Endodermal cell (in vitro differentiated cells): ENCODE measurements around the gene MAF. TPM values are rescaled to one million over a fixed set of nuclear protein-coding genes. Genes with fewer than 3 reads are reported as not detected.

Experiments
- DNase-seq: peaks from one replicate; pipeline ENCODE4 v3.0.0-alpha.2; 2017
- H3K27ac ChIP-seq: 2 replicates; pipeline ENCODE4 v1.5.1; 2013; ENCODE audit warnings: mild to moderate bottlenecking, low read depth, low read length, moderate library complexity
- H3K27me3 ChIP-seq: 2 replicates; pipeline ENCODE4 v1.6.1; 2013; ENCODE audit warnings: mild to moderate bottlenecking, low read length, moderate library complexity; ENCODE audit not compliant: insufficient read depth, control insufficient read depth, poor library complexity, severe bottlenecking
- H3K36me3 ChIP-seq: 2 replicates; pipeline ENCODE4 v1.7.0; 2013; ENCODE audit warnings: mild to moderate bottlenecking, low read length, moderate library complexity; ENCODE audit not compliant: control insufficient read depth, insufficient read depth
- H3K4me1 ChIP-seq: one replicate; pipeline ENCODE4 v1.7.0; 2013; ENCODE audit warnings: low read length; ENCODE audit not compliant: control insufficient read depth, insufficient read depth
- H3K4me3 ChIP-seq: 2 replicates; pipeline ENCODE4 v1.5.1; 2013; ENCODE audit warnings: mild to moderate bottlenecking, low read length, moderate library complexity
- H3K9ac ChIP-seq: 2 replicates; pipeline ENCODE4 v1.6.1; 2013; ENCODE audit warnings: mild to moderate bottlenecking, low read length, moderate library complexity; ENCODE audit not compliant: poor library complexity, severe bottlenecking; ENCODE audit errors: extremely low read depth
- H3K9me3 ChIP-seq: 2 replicates; pipeline ENCODE4 v1.6.1; 2013; ENCODE audit warnings: mild to moderate bottlenecking, low read length, moderate library complexity; ENCODE audit not compliant: control insufficient read depth
- H3K27ac Mint-ChIP-seq: 2 replicates; pipeline ENCODE4 v1.8.0; 2020; ENCODE audit warnings: mixed read lengths
- H3K27me3 Mint-ChIP-seq: 2 replicates; pipeline ENCODE4 v1.8.0; 2021; ENCODE audit warnings: mild to moderate bottlenecking, mixed read lengths; ENCODE audit not compliant: insufficient read depth
- H3K36me3 Mint-ChIP-seq: 2 replicates; pipeline ENCODE4 v1.8.0; 2020; ENCODE audit warnings: low read depth, mixed read lengths
- H3K4me1 Mint-ChIP-seq: 2 replicates; pipeline ENCODE4 v1.8.0; 2020; ENCODE audit warnings: mixed read lengths
- H3K4me3 Mint-ChIP-seq: 2 replicates; pipeline ENCODE4 v1.8.0; 2020; ENCODE audit warnings: mild to moderate bottlenecking, moderate library complexity, mixed read lengths
- H3K9me3 Mint-ChIP-seq: 2 replicates; pipeline ENCODE4 v1.8.0; 2020; ENCODE audit warnings: mild to moderate bottlenecking, mixed read lengths
- CTCF ChIP-seq: fragments of 200-600 bp; sonication (generic); conservative IDR thresholded peaks from 2 replicates; pipeline ENCODE4 v1.5.0; 2021; ENCODE audit warnings: antibody characterized with exemption, mild to moderate bottlenecking
- WGBS, 2 experiments: methylation state at CpG; one replicate each; pipeline versions ENCODE4 v1.1.5 to v1.1.7; 2013; ENCODE audit warnings: missing lambda C conversion rate in 2 of 2, mixed read lengths in 1 of 2; ENCODE audit not compliant: insufficient coverage in 1 of 2, insufficient read length in 1 of 2; 5-methylcytosine and 5-hydroxymethylcytosine counted together
- total RNA-seq, 2 donors: library from RNA; stranded (reverse); fragmentation: NEBNext Ultra II Directional in 1 of 2; extraction: Animal tissue kit (Norgen Biotek cat#: 25700) in 1 of 2; gene quantifications; 2 replicates in 1 of 2; 3 replicates in 1 of 2; pipeline ENCODE4 v1.2.1, GENCODE V29; 2021

MAF gene
- total RNA-seq, 2 donors from 2014 or later, result 1.5 to 5.1 TPM

GRCh38 chr16:79589601-79590102 is 10.9 kb downstream of the MAF start:
- Mint-ChIP-seq H3K4me3 (peak overlapping the region; percentile 54), H3K36me3 (no peaks in the 10 kb centered on the region), H3K4me1 (peaks cover 31% of the 10 kb centered on the region), H3K27me3 (peaks cover 34% of the 10 kb centered on the region), H3K9me3 (no peaks in the 10 kb centered on the region), H3K27ac (no peak overlapping the region)
- Histone ChIP-seq H3K4me3 (no peak overlapping the region), H3K27ac (no peak overlapping the region), H3K4me1 (no peaks in the 10 kb centered on the region), H3K9me3 (no peaks in the 10 kb centered on the region), H3K9ac (no peak overlapping the region), H3K27me3 (peaks cover 58% of the 10 kb centered on the region), H3K36me3 (no peaks in the 10 kb centered on the region)
- DNase-seq, result peak; percentile 64
- WGBS, 2 experiments, result 39 to 61% methylated on average over 15 to 43 of the region's 43 CpGs
- peak; percentile 42 for TF ChIP-seq CTCF

GRCh38 chr16:79587897-79588296 is 12.6 kb downstream of the MAF start:
- H3K4me3 ChIP-seq, result no peak overlapping the region
- no peaks in the 10 kb centered on the region for H3K36me3 ChIP-seq
- Mint-ChIP-seq H3K27ac (no peak overlapping the region), H3K4me1 (peaks cover 30% of the 10 kb centered on the region), H3K9me3 (no peaks in the 10 kb centered on the region), H3K4me3 (no peak overlapping the region), H3K27me3 (peaks cover 47% of the 10 kb centered on the region), H3K36me3 (no peaks in the 10 kb centered on the region)
- 87 to 88% methylated on average over 7 to 9 of the region's 9 CpGs for WGBS, 2 experiments
- no peaks in the 10 kb centered on the region for H3K9me3 ChIP-seq
- H3K27me3 ChIP-seq, result peaks cover 76% of the 10 kb centered on the region
- H3K27ac ChIP-seq, result no peak overlapping the region
- TF ChIP-seq CTCF, result no peak
- no peak overlapping the region for H3K9ac ChIP-seq
- no peak for DNase-seq
- H3K4me1 ChIP-seq, result no peaks in the 10 kb centered on the region

GRCh38 chr16:79587296-79587695 is 13.2 kb downstream of the MAF start:
- DNase-seq, result no peak
- 84% methylated on average over 3 to 6 of the region's 6 CpGs for WGBS, 2 experiments

More at GRCh38 chr16:79587296-79587695, 13.2 kb downstream of the MAF start:
- Histone ChIP-seq H3K4me3 (no peak overlapping the region), H3K4me1 (no peaks in the 10 kb centered on the region), H3K27ac (no peak overlapping the region), H3K9me3 (no peaks in the 10 kb centered on the region), H3K9ac (no peak overlapping the region), H3K36me3 (no peaks in the 10 kb centered on the region), H3K27me3 (peaks cover 78% of the 10 kb centered on the region)
- H3K27me3 Mint-ChIP-seq, result peaks cover 50% of the 10 kb centered on the region
- peaks cover 27% of the 10 kb centered on the region for H3K4me1 Mint-ChIP-seq
- H3K4me3 Mint-ChIP-seq, result no peak overlapping the region
- no peak overlapping the region for H3K27ac Mint-ChIP-seq
- H3K9me3 Mint-ChIP-seq, result no peaks in the 10 kb centered on the region
- H3K36me3 Mint-ChIP-seq, result no peaks in the 10 kb centered on the region
- TF ChIP-seq CTCF, result no peak
